ENCODE measurements around the gene MRFAP1.

DNA sequence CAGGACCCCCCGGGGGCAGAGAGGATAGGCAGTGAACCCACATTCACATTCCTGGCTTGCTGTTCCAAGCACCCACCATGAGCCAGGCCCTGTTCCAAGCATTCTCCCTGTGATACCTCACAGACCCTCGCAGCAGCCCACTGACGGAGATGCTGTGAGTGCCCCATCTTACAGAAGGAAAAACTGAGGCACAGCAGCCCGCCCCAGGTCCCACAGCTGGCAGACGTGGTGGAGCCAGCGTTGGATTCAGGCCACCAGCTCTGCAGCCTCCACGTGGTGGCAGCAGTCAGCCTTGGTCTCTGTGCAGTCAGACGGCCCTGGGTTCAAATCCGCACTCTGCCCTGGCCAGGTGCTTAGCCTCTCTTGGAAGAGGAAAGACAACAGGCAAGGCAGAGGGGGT, 48.7 kb upstream of the MRFAP1 start:
- no peak for TF ChIP-seq POLR2AphosphoS5 (IDR thresholded peaks at IDR 0.05)
- TF ChIP-seq, protein P1, sequence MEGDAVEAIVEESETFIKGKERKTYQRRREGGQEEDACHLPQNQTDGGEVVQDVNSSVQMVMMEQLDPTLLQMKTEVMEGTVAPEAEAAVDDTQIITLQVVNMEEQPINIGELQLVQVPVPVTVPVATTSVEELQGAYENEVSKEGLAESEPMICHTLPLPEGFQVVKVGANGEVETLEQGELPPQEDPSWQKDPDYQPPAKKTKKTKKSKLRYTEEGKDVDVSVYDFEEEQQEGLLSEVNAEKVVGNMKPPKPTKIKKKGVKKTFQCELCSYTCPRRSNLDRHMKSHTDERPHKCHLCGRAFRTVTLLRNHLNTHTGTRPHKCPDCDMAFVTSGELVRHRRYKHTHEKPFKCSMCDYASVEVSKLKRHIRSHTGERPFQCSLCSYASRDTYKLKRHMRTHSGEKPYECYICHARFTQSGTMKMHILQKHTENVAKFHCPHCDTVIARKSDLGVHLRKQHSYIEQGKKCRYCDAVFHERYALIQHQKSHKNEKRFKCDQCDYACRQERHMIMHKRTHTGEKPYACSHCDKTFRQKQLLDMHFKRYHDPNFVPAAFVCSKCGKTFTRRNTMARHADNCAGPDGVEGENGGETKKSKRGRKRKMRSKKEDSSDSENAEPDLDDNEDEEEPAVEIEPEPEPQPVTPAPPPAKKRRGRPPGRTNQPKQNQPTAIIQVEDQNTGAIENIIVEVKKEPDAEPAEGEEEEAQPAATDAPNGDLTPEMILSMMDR (IDR thresholded peaks at IDR 0.05): no peak
- TF ChIP-seq POLR2A (IDR thresholded peaks at IDR 0.05): no peak
- no peak for TF ChIP-seq EP300 (IDR thresholded peaks at IDR 0.05)

All from sigmoid colon (tissue), 4 donors.